Neural cell (in vitro differentiated cells): ENCODE results near the gene CAMSAP2.

Source experiments
- EP300 ChIP-seq: fragments of 450-650 bp; conservative IDR thresholded peaks from 2 replicates; pipeline ENCODE4 v1.6.1; 2014; ENCODE audit warnings: antibody characterized with exemption, mild to moderate bottlenecking, moderate library complexity; ENCODE audit not compliant: poor library complexity, severe bottlenecking
- EZH2 ChIP-seq: fragments of 200-600, 300-800 bp; shearing (Covaris generic), sonication (generic); IDR thresholded peaks from 2 replicates; pipeline ENCODE4 v1.6.1; 2014; ENCODE audit warnings: antibody characterized with exemption, low read length, borderline replicate concordance, mild to moderate bottlenecking; ENCODE audit not compliant: insufficient read depth, poor library complexity, severe bottlenecking
- MXI1 ChIP-seq: fragments of 450-650 bp; conservative IDR thresholded peaks from 2 replicates; pipeline ENCODE4 v1.6.1; 2014; ENCODE audit warnings: antibody characterized with exemption, mild to moderate bottlenecking; ENCODE audit not compliant: poor library complexity, severe bottlenecking
- POLR2AphosphoS5 ChIP-seq: IDR thresholded peaks from 2 replicates; pipeline ENCODE4 v1.6.1; 2012
- RAD21 ChIP-seq: fragments of 450-650 bp; conservative IDR thresholded peaks from 2 replicates; pipeline ENCODE4 v1.6.1; 2014; ENCODE audit warnings: antibody characterized with exemption, mild to moderate bottlenecking, moderate library complexity
- SMC3 ChIP-seq: fragments of 450-650 bp; conservative IDR thresholded peaks from 2 replicates; pipeline ENCODE4 v1.6.1; 2014; ENCODE audit warnings: antibody characterized with exemption, mild to moderate bottlenecking, moderate library complexity; ENCODE audit not compliant: poor library complexity
- TAF1 ChIP-seq: IDR thresholded peaks from 2 replicates; pipeline ENCODE4 v1.6.1; 2012; ENCODE audit warnings: low read depth
- TF ChIP-seq, protein P1 (sequence below): fragments of 450-650 bp; IDR thresholded peaks from 2 replicates; pipeline ENCODE4 v1.5.1; 2014; ENCODE audit warnings: antibody characterized with exemption, mild to moderate bottlenecking, moderate library complexity; ENCODE audit not compliant: poor library complexity, severe bottlenecking
- TF ChIP-seq, protein P2 (sequence below): IDR thresholded peaks from 2 replicates; pipeline ENCODE4 v1.6.1; 2012; ENCODE audit warnings: borderline replicate concordance

DNA sequence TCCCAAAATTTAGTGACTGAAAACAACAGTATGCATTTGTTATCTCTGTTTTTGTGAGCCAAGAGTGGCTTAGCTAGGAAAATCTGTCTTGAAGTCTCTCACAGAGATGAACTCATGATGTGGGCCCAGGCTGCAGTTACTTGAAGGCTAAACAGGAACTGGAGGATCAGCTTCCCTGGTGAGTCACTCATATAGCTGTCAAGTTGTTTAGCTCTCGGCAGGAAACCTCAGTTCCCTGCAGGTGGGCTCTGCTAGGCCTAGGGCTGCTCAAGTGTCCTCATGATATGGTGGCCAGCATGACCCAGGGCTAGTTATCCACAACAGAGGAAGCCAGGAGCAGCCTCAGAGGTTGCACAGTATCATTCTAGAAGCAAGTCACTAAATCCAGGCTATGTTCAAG lies 38.8 kb upstream of the CAMSAP2 start:
- TF ChIP-seq EP300 (no peak), TAF1 (no peak), MXI1 (no peak), POLR2AphosphoS5 (no peak), EZH2 (no peak), RAD21 (no peak), SMC3 (no peak)
- TF ChIP-seq, protein P1, sequence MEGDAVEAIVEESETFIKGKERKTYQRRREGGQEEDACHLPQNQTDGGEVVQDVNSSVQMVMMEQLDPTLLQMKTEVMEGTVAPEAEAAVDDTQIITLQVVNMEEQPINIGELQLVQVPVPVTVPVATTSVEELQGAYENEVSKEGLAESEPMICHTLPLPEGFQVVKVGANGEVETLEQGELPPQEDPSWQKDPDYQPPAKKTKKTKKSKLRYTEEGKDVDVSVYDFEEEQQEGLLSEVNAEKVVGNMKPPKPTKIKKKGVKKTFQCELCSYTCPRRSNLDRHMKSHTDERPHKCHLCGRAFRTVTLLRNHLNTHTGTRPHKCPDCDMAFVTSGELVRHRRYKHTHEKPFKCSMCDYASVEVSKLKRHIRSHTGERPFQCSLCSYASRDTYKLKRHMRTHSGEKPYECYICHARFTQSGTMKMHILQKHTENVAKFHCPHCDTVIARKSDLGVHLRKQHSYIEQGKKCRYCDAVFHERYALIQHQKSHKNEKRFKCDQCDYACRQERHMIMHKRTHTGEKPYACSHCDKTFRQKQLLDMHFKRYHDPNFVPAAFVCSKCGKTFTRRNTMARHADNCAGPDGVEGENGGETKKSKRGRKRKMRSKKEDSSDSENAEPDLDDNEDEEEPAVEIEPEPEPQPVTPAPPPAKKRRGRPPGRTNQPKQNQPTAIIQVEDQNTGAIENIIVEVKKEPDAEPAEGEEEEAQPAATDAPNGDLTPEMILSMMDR = no peak
- TF ChIP-seq, protein P2, sequence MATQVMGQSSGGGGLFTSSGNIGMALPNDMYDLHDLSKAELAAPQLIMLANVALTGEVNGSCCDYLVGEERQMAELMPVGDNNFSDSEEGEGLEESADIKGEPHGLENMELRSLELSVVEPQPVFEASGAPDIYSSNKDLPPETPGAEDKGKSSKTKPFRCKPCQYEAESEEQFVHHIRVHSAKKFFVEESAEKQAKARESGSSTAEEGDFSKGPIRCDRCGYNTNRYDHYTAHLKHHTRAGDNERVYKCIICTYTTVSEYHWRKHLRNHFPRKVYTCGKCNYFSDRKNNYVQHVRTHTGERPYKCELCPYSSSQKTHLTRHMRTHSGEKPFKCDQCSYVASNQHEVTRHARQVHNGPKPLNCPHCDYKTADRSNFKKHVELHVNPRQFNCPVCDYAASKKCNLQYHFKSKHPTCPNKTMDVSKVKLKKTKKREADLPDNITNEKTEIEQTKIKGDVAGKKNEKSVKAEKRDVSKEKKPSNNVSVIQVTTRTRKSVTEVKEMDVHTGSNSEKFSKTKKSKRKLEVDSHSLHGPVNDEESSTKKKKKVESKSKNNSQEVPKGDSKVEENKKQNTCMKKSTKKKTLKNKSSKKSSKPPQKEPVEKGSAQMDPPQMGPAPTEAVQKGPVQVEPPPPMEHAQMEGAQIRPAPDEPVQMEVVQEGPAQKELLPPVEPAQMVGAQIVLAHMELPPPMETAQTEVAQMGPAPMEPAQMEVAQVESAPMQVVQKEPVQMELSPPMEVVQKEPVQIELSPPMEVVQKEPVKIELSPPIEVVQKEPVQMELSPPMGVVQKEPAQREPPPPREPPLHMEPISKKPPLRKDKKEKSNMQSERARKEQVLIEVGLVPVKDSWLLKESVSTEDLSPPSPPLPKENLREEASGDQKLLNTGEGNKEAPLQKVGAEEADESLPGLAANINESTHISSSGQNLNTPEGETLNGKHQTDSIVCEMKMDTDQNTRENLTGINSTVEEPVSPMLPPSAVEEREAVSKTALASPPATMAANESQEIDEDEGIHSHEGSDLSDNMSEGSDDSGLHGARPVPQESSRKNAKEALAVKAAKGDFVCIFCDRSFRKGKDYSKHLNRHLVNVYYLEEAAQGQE = no peak
